ENCODE results near the gene UNC50.

UNC50 gene, protein sequence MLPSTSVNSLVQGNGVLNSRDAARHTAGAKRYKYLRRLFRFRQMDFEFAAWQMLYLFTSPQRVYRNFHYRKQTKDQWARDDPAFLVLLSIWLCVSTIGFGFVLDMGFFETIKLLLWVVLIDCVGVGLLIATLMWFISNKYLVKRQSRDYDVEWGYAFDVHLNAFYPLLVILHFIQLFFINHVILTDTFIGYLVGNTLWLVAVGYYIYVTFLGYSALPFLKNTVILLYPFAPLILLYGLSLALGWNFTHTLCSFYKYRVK

DNA sequence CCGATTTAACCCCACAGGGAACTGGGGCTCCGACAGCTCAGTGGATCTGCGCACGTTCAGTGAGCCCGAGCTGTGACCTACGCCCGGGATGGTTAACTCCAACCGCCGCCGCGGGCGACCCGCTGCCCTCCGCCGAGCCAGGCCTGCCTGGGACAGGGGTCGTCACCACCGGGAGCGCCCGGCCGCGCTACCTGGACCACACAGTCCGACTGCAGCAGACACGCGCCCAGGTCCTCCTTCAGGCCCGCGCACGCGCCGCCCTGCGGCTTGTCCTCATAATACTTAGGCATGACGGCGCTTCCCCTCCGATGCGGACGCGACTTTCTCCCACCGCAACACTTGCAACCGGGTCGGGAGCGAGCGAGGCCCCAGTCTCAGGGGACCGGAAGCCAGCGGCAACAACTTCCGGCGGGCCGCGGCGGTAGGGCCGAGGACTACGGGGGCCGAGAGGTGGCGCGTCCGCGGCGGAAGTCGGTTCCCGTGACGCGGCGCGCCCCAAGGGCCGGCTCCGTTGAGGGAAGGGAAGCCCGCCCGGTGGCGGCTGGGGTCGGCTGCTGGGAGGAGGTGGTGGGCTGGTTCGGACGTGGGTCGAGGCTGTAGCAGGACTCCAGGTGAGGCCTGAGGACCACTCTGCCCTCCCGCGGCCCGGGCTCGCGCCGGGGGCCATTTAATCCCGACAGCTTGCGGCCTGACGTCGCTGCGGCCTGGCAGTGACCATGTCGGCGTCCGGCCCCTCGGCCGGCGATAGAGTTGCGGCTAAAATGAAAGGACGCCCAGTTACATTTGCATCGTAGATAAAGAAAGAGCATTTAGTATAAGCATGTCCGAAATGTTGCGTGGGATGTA is at the start of gene UNC50, which contains the start of gene COA5:
Gene UNC50 (plus strand): TSS at position 474 of the 846 bp plus-strand sequence. CDS start 1,171 bp downstream, outside the sequence.
Gene COA5 (minus strand): TSS at position 397 of the 846 bp plus-strand sequence. CDS start 107 bp downstream, at position 290.
- peak; percentile 93 for DNase-seq

DNA sequence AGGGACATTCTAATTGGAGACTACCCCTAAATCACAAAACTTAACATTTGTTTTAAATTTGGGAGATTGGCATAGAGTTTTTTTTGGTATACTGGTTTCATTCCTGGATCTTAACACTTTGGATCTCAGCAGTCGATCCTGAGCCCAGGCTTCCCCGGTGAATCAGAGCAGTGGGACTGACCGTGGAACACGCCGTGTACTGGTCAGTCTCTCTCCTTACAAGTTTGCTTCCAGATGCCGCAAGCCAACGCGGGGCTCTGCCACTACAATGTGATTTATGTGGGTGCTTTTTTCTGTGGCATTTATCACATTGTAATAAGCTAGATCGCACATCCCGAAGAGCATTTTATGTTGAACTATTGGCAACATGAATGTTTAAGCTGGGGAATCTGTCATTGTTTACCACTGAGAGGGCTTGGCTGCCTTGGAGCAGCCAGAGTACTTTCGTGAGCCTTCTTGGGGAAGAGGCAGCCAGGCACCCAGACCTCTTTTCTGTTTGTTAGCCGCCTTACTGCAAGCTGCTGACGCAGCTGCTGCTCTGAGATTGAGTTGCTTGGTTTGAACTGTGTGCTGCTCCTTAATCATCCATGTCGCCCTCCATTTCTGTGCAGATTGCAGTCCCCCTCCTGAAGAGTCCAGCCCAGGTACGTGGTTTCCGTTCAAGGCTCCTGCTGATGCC is 49.4 kb upstream of the UNC50 start:
- DNase-seq = no peak

DNA sequence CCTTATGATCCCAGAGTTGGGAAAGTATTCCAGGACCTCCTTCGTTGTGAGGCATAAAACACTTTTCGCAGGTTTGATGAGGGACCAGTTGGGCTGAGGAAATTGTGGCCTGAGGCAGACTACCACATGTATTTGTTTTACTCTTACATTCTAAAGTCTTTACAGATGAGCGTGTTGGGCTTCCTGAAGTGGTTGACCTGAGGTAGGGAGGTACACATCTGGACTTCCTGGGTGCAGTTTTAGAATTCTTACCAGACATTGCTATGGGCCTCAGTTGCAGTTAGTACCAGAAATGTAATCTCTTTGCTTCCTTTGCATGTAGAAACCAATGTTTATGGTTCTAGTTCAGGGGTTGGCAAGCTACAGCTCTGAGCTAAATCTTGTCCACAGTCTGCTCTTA is 48.8 kb upstream of the UNC50 start:
- DNase-seq = no peak

DNA sequence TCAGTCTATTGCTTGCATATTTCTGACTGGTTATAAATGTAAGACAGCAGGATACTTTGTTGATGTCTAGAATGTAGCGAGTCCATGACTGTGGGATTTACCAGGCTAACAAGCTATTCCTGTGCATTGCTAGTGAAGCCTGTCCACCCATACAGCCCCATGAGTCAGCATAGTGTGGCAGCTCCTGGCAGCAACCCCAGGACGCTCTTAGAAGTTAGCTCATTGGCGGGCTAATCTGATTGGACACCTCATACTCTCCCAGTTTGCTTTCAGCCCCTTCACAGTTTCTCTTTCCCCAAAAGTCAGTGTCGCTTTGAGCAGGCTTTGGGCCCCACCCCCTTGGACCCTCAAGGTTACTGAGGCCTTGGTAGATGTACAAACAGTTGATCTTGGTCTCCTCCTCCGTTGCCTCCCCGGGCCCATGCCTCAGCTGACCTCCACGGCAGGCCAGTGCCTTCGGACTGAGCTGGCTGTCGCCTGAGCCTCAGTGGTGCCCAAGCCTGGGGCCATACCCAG is 48.1 kb upstream of the UNC50 start:
- no peak for DNase-seq

DNA sequence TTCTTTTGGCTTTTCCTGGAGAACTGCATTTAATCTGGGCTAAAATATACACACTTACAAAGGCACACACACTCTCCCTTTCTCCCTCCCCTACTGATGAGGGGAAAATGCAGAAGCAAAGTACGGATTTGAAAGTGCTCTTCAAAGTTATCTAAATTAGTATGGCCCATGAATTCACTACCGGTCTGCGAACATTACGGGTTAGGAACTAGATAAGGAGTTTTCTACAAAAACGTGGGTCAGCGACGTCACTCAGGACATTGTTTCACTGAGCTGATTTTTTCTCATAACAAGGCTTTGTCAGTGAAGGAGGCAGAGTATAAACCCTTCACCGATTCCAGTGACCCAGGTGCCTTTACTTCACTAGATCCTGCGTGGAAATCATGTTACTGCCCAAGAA is 47.4 kb upstream of the UNC50 start:
- no peak for DNase-seq

DNA sequence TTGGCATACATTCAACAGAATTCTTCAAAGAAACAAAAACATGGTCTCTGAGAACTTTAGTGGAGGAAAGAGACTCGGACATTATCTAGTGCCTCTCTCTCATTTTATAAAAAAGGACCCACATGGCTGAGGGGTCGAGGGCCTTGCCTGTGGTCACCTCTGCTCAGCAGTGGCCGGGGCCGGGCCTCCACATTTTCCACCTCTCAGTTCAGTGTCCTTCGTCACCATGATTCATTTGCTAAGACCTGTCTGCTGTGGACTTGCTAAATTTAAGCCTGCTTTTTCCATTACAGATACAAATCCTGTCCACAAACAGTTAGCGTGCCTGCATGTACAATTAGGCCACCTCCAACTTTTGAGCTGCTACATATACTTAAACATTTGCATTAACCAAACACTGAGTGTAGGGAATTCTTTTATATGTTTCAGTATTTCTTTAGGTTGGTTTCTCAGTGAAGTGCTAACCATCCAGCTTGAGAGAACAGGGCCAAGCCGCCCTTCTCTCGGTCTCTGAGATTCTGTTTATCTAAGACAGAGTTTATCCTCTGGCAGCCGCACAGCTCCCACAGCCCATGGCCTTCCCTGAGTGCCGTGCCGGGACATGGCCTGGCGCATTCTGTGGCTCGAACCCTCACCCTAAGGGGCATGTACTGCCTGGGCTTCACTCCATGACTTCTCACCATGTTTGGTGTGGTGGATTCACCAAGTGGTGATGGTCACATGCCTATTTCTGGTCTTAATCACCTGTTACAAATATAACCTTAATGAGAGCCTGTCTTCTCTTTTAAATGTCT is 46.3 kb upstream of the UNC50 start:
- DNase-seq = no peak

DNA sequence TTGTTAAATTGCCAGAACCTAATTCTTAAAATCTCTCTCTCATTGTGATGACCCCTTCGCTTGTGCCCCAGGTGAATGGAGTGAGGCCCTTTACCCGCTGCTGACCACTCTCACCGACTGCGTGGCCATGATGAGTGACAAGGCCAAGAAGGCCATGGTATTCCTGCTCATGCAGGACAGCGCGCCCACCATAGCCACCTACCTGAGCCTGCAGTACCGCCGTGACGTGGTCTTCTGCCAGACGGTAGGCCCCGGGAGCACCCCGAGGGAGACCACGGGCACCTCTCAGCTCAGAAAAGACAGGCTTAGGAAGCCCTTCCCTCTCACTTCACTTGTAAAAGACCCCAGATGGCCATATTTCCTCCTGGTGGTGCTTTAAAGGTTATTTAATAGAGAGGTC is 45.0 kb upstream of the UNC50 start:
- DNase-seq = no peak

DNA sequence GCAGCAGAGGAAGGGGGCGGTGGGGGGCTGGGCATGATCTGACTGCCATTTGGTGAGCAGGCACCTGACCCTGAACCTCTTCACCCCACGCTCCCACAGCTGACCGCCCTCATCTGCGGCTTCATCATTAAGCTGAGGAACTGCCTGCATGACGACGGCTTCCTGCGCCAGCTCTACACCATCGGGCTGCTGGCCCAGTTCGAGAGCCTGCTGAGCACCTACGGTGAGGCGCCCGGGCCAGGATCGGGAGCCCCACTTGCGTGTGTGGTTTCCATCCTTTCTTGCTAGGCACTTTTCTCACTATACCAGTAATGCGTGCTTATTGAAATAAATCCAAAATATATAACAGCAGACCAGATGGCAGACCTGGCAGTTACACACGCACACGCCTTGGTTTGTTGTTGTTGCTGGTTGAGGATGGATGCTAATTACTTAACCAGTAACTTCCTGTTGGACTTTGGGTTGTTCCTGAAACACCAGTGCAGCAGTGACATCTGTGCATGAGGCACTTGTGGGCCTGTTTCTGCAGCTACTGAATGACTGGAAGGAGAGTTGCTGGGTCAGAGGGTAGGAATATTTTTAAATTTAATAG is 43.8 kb upstream of the UNC50 start:
- no peak for DNase-seq

DNA sequence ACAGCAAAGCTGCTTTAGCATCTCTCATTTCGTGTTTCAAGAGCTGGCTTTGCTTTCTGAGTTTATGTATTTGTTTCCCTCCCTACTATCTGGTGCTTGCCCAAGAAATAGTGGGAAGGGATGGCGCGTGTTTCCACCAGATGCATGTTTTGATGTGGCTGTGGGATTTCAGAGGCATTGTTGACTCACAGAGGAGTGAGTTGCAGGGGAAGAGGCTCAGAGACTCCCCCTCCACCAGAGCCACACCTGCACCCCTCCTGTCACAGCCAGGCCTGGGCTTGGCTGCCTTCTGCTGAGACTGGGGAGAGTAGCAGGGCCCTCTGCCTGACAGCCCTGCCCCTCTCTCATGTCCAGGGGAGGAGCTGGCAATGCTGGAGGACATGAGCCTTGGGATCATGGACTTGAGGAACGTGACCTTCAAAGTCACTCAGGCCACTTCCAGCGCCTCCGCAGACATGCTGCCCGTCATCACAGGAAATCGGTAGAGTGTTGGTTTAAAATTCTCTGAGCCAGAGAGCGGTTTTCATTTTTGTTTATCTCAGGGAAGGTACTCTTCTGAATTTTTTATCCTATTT is 43.0 kb upstream of the UNC50 start:
- no peak for DNase-seq

DNA sequence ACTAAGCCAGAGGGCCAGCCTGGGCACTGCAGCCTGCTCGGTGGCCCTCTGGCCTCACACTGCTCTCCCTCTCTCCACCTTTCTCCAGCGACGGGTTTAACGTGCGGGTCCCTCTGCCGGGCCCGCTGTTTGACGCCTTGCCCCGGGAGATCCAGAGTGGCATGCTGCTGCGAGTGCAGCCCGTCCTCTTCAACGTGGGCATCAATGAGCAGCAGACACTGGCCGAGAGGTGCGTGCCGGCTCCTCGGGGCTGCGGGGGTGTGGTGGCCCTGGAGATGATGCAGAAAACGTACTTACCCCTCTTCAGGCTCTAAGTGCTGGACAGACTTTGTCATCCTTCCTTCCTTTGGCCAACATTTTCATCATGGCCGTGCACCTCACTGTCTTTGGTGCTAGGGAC is 42.4 kb upstream of the UNC50 start:
- DNase-seq = no peak

DNA sequence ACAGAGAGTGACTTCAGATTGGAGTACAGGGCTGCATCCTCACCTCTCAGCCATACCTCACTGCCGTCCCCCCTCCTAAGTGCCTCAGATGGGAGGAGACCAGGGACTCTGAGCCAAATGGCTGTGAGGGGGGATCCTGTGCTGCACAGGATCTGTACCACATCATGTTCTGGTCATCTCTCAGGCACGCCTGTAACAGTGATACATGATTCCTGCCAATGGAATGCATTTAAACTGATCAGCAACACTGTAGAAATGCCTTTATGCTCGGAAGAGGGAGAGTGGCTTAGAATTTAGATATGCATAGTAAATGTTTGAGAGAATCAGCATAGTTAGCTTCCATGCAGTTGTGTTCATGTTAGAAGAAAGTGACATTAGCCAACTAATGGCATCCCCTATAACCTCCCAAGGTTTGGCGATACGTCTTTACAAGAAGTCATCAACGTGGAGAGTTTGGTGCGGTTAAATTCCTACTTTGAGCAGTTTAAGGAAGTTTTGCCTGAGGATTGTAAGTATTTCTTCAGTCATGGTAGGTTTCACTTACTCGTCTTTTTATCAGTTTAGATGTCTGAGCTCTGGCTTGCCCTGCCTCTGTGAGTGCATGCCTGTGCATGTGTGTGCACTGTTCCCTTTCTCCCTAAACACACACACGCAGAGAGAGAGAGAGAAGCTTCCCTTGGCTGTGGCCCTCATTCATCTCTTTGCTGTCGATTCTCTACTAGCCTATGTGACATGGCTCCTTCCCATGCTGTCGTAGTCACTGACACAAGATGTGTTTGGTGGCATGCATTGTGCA is 40.0 kb upstream of the UNC50 start:
- DNase-seq = no peak

DNA sequence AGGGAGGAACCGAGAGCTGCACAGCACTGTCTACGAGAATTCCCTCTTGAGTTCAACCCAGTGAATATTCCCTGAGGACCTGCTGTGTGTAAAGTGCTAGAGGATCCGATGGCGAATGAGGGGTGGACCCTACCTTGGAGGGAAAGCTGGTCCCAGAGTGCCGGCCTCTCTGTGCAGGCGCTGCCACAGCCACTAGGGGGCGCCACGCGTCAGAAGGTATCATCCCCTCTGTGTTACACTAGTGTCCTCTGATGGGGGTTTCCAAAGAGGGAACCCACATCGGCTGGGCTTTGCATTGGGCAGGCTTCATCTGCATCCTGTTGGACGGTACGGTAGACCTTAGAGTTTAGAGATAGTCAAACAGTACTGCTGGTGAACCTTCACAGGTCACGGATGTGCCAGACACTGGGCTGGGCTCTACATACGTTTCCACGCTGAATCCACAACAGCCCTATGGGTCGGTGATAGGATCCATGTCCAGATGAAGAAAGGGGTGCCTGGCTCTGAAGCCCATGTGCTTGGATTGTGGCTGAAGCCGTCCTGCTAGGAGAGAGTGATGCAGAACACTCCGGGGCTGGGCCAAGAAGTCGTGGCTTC is 39.1 kb upstream of the UNC50 start:
- peak; percentile 72 for DNase-seq

DNA sequence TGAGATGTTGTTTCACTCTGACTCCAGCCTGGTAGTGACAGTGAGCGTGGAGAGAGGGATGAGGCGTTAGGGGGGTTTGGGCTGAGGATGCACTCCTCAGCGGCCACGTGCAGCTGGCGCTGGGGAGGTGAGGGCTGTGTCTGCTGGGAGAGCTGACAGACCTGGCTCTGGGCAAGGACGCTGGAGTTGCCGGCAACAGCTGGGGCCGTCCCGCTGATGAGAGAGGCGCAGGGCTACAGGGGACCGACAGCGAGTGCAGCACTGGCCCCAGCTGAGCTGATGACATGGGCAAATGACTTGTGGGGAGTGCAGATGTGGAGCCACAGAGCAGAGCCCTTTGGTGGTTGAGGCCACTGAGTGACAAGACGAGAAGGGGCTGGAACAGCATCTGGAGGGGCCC is 38.5 kb upstream of the UNC50 start:
- DNase-seq = no peak

DNA sequence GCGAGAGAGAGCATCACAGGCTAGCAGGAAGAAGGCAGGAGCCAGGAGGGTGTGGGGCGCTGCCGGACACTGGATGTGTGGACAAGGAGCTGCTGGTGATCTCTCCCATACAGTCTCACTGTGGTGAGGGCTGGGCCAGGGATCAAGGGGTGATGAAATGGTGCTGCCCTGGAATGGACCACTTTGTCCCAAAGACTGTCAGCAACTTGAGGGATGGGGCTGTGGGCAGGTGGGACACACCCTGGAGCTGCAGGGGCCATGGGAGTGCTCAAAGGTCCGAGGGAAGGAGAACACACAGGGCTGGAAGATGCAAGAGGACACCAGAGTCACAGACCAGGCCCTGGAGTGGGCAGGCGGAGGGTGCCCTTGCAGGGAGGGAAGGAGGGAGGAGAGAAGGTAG is 38.0 kb upstream of the UNC50 start:
- no peak for DNase-seq

DNA sequence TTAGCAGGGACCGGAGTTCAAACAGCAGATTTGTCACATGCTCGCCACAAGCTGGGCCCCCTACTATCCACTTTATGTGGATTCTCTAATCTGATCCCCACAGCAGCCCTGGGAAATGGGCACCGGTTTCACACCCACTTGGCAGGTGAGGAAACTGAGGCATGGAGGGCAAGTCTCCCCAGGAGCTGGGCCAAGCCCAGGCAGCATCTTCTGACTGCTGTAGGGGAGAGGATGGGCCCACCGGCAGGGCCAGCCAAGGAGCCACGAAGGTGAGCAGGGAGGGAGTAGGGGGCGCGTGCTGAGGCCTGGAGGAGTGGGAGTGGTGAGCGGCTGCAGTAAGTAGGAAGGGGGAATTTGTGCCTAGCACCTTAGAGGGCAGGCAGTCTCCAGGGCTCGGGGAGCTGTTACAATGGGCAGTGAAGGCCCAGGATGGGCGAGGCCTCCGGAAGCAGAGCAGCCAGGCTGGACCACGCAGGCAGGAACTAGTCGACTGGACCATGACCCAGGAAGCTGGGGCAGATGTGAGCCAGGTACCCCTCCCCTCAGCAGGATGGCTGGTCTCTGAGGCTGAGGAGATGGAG is 37.2 kb upstream of the UNC50 start:
- DNase-seq = no peak

DNA sequence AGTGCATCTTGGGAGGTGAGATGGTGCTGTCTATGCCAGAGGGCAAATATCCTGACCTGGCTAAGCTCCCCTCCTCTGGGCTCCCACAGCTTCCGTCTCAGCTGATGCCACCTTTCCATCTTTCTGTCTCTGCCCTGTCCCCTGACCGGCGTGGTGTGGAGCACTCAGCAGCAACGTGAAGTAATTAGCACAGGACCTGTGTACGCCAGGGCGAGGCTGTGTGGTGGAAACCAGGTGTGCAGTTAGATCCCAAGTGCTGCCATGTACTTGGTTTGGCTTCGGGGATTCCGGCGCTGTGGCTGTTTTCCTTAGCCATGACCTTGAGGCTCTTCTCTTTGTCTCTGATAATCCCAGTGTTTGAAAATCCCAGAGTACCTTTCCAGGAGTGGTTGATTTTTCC is 36.6 kb upstream of the UNC50 start:
- no peak for DNase-seq

DNA sequence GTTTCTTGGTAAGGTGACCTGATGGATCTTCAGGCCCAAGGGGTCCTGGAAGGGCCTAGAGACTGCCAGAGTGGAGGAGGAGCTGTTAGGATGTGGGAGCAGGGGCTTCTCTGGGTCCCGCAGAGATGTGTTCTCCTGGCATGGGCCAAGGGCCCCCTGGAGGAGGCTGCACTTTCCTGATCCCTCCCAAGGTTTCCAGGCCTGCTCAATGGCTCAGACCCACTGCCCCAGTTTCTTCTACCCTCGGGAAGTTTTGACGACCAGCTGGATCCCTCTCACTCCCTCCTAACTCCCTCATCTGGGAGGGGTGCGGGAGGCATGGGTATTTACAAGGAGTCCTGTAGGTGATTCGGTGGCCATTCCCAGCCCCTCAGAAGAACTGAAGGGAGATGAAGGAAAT is 36.2 kb upstream of the UNC50 start:
- DNase-seq = no peak

DNA sequence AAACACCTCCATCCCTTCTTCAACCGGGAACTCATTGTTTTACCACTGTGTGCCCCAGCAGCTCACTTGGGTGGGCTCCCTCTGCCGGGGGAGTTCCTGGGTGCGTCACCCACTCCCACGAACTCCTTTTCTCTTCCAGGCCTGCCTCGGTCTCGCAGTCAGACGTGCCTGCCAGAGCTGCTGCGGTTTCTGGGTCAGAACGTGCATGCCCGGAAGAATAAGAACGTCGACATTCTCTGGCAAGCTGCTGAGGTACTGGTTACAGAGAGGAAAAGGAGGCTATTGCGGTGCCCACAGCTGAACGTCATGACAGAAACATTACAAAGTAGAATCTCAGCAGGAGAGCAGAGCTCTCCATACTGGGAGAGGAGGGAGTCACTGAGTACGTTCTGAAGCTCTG is 35.7 kb upstream of the UNC50 start:
- no peak for DNase-seq

DNA sequence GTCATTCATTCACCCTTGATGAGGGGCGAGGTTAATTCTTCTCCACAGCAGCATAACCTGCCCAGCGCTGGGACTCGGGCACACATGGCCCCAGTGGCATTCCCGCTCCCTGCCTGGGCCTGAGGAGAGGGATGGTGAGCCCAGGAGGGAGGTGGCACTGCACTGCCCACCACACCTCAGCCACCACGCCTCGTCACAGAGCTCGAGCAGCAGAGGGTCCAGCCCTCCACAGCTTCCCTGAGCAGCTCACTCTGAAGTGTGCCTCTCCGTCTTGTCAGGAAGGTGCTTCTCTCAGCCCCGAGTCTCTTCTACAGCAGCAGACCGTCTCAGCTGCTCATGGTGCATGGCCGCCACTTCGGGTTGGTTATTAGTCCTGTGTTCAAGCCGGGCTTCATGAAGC is 35.0 kb upstream of the UNC50 start:
- DNase-seq = no peak

DNA sequence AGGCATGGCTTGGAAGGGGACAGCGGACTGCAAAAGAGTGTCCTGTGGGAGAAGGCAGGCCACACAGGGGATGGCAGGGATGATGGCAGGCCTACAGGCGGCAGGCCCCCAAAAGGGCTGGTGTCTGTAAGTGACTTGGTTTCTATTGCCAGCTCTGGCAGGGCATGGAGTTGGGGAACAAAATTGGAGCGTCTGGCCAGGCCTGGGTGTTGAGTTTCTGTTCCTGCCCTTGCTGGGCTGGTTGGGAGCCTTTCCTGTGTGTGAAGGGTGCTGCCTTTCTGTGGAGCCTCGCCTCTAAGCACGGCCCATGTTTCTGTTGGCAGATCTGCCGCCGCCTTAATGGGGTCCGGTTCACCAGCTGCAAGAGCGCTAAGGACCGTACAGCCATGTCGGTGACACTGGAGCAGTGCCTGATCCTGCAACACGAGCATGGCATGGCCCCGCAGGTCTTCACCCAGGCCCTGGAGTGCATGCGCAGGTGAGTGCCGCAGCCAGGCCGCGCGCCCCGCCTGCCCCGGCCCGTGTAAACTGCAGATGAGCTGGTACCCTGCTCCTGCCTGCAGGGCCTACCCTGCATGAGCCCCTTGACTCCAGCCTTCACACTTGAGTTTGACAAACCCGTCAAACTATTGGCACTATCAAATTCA is 31.6 kb upstream of the UNC50 start:
- DNase-seq = peak; percentile 45
